Activated naive CD4-positive, alpha-beta T cell treated with Interleukin-2 at 50 U/mL for 16 hours (primary cell): ENCODE results near the gene PCDHGB4.
"Not testable (repeated sequence)": the region's sequence is repeated elsewhere in the genome, so short reads cannot be mapped to it uniquely, and the experiment has no call there.

Source experiments
- DNase-seq: peaks from one replicate; pipeline ENCODE4 v3.0.0-alpha.2; 2020

PCDHGB4 gene

GRCh38 chr5:141432726-141433125 lies 45.2 kb downstream of the PCDHGB4 start:
- not testable (repeated sequence) for DNase-seq

GRCh38 chr5:141434006-141434405 lies 46.5 kb downstream of the PCDHGB4 start:
- DNase-seq: no peak

- no peak for DNase-seq
Measured at GRCh38 chr5:141437221-141437620, 49.7 kb downstream of the PCDHGB4 start.

GRCh38 chr5:141439411-141440141 lies 52.1 kb downstream of the PCDHGB4 start:
- no peak for DNase-seq
